Loucy (cell line): Measurements from ENCODE around the gene GRAMD4.

Experiments
- H2AFZ ChIP-seq: fragments of 200-600 bp; sonication (generic); 2 replicates; pipeline ENCODE4 v1.6.0; 2016; ENCODE audit warnings: antibody characterized with exemption, mild to moderate bottlenecking, low read length, moderate library complexity
- H3F3A ChIP-seq: fragments of 200-600 bp; 2 replicates; pipeline ENCODE4 v1.6.0; 2016; ENCODE audit warnings: antibody characterized with exemption, low read depth, mild to moderate bottlenecking
- H3K27me3 ChIP-seq: fragments of 200-600 bp; sonication (generic); 2 replicates; pipeline ENCODE4 v1.6.1; 2014; ENCODE audit warnings: low read length, mild to moderate bottlenecking; ENCODE audit not compliant: insufficient read depth, poor library complexity, severe bottlenecking
- H3K36me3 ChIP-seq: fragments of 200-600 bp; sonication (generic); 2 replicates; pipeline ENCODE4 v1.6.1; 2016; ENCODE audit warnings: low read length; ENCODE audit not compliant: insufficient read depth
- H3K4me1 ChIP-seq: fragments of 200-600 bp; sonication (generic); 2 replicates; pipeline ENCODE4 v1.5.1; 2014; ENCODE audit warnings: low read length, mild to moderate bottlenecking; ENCODE audit not compliant: insufficient read depth, poor library complexity, severe bottlenecking
- H3K4me2 ChIP-seq: fragments of 200-600 bp; sonication (generic); 2 replicates; pipeline ENCODE4 v1.6.0; 2014; ENCODE audit warnings: antibody characterized with exemption, low read length, low read depth, mild to moderate bottlenecking; ENCODE audit not compliant: poor library complexity, severe bottlenecking
- H3K4me3 ChIP-seq: fragments of 200-600 bp; sonication (generic); 2 replicates; pipeline ENCODE4 v1.5.1; 2014; ENCODE audit warnings: low read length, mild to moderate bottlenecking, mixed read lengths; ENCODE audit not compliant: poor library complexity, severe bottlenecking
- H3K79me2 ChIP-seq: fragments of 200-600 bp; sonication (generic); 2 replicates; pipeline ENCODE4 v1.6.1; 2014; ENCODE audit warnings: low read length; ENCODE audit not compliant: insufficient read depth
- H3K9ac ChIP-seq: fragments of 200-600 bp; sonication (generic); 2 replicates; pipeline ENCODE4 v1.6.0; 2014; ENCODE audit warnings: mild to moderate bottlenecking, low read depth, low read length, moderate library complexity; ENCODE audit not compliant: poor library complexity, severe bottlenecking
- H3K9me2 ChIP-seq: fragments of 200-600 bp; sonication (generic); replicated peaks from 2 replicates; pipeline ENCODE4 v1.6.1; 2016; ENCODE audit warnings: low read depth, low read length, mixed read lengths
- H3K9me3 ChIP-seq: fragments of 200-600 bp; sonication (generic); 2 replicates; pipeline ENCODE4 v1.6.1; 2014; ENCODE audit warnings: mild to moderate bottlenecking, antibody characterized with exemption, low read length, low read depth; ENCODE audit not compliant: insufficient read depth
- H4K20me1 ChIP-seq: fragments of 200-600 bp; sonication (generic); 2 replicates; pipeline ENCODE4 v1.6.0; 2014; ENCODE audit warnings: antibody characterized with exemption, low read length, mild to moderate bottlenecking; ENCODE audit not compliant: insufficient read depth, poor library complexity, severe bottlenecking
- CTCF ChIP-seq: fragments of 200-600 bp; sonication (generic); conservative IDR thresholded peaks from 2 replicates; pipeline ENCODE4 v1.5.1; 2014; ENCODE audit warnings: mild to moderate bottlenecking, antibody characterized with exemption, low read length
- EZH2phosphoT487 ChIP-seq: fragments of 200-600 bp; IDR thresholded peaks from 2 replicates; pipeline ENCODE4 v1.6.1; 2018; ENCODE audit warnings: antibody characterized with exemption, mild to moderate bottlenecking, moderate library complexity, borderline replicate concordance

GRAMD4 gene

GRCh38 chr22:46611189-46611588 lies 9.0 kb upstream of the GRAMD4 start:
- H3K4me2 ChIP-seq, result no peak overlapping the region

DNA sequence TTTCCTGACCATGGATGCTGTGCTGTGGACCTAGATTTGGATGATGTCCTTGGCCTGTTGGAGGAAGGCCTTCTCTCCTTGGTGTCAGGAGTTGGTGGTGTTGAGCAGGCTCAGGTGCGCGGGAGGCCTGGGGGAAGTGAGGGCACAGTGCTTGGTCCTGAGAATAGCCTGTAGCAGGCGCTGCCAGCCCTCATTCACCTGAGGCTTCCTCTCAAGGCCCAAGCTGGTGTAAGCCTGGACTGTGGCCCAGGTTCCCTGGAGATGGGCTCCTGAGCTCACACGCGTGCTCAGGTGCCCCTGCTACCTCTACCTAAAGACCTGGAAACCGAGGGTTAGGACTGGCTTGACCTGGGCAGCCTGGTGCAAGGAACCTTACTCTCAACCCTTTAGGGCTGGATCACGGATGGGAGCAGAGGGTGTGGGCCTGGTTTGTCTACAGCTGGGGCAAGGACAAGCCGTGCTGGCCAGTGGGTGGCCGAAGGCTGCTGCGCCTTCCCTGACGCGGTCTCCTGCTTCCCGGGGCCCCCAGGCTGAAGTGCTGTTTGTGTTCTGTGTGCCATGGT lies 7.8 kb upstream of the GRAMD4 start:
- no peak overlapping the region for H2AFZ ChIP-seq
- no peaks in the 10 kb centered on the region for H3F3A ChIP-seq
- H3K4me2 ChIP-seq, result peak overlapping the region; percentile 92
- no peaks in the 10 kb centered on the region for H3K36me3 ChIP-seq
- H3K9me2 ChIP-seq, result no peaks in the 10 kb centered on the region
- peaks cover 27% of the 10 kb centered on the region for H3K4me1 ChIP-seq
- peaks cover 4% of the 10 kb centered on the region for H4K20me1 ChIP-seq
- TF ChIP-seq EZH2phosphoT487 (no peak), CTCF (peak; percentile 39)
- no peaks in the 10 kb centered on the region for H3K9me3 ChIP-seq
- peak overlapping the region; percentile 79 for H3K4me3 ChIP-seq
- H3K9ac ChIP-seq, result peak overlapping the region; percentile 92
- no peaks in the 10 kb centered on the region for H3K27me3 ChIP-seq
- H3K79me2 ChIP-seq, result peaks cover 27% of the 10 kb centered on the region; the same call in 1 of the 2 replicates

More at GRCh38 chr22:46611189-46611588, 9.0 kb upstream of the GRAMD4 start:
- Histone ChIP-seq H3K4me3 (no peak overlapping the region), H3K79me2 (peaks cover 23% of the 10 kb centered on the region; the same call in 1 of the 2 replicates), H3K9me3 (no peaks in the 10 kb centered on the region), H3K36me3 (no peaks in the 10 kb centered on the region), H2AFZ (no peak overlapping the region), H3K27me3 (no peaks in the 10 kb centered on the region), H4K20me1 (peaks cover 4% of the 10 kb centered on the region), H3K9me2 (no peaks in the 10 kb centered on the region), H3F3A (no peaks in the 10 kb centered on the region), H3K9ac (no peak overlapping the region), H3K4me1 (peaks cover 27% of the 10 kb centered on the region)
- TF ChIP-seq EZH2phosphoT487 (no peak), CTCF (no peak)

- no peak overlapping the region for H2AFZ ChIP-seq
- no peaks in the 10 kb centered on the region for H3K9me3 ChIP-seq
- no peaks in the 10 kb centered on the region for H3K27me3 ChIP-seq
- H3K4me2 ChIP-seq, result peak overlapping the region; percentile 92
- no peaks in the 10 kb centered on the region for H3K36me3 ChIP-seq
- H3K4me3 ChIP-seq, result peak overlapping the region; percentile 79
- H3K4me1 ChIP-seq, result peaks cover 27% of the 10 kb centered on the region
- no peaks in the 10 kb centered on the region for H4K20me1 ChIP-seq
- H3K9me2 ChIP-seq, result no peaks in the 10 kb centered on the region
- H3K9ac ChIP-seq, result peak overlapping the region; percentile 92
- H3F3A ChIP-seq, result no peaks in the 10 kb centered on the region
- peaks cover 29% of the 10 kb centered on the region; the same call in 1 of the 2 replicates for H3K79me2 ChIP-seq
- TF ChIP-seq EZH2phosphoT487, result no peak
- no peak for TF ChIP-seq CTCF
Measured at GRCh38 chr22:46612904-46613605, 7.1 kb upstream of the GRAMD4 start.
